B cell (primary cell): Measurements from ENCODE around the gene XG. TPM values are rescaled to one million over a fixed set of nuclear protein-coding genes. Genes with fewer than 3 reads are reported as not detected.
"Not testable (repeated sequence)": the region's sequence is repeated elsewhere in the genome, so short reads cannot be mapped to it uniquely, and the experiment has no call there.

ENCODE experiments used
- ATAC-seq: fragments of 200-7000 bp; cut with Tn5 transposase; one replicate; pipeline ENCODE4 v1.10.0; 2021; ENCODE audit warnings: low read depth, mild to moderate bottlenecking, moderate number of reproducible peaks, moderate library complexity
- CTCF ChIA-PET: fragments of 350-600 bp; sonication (Branson Sonifier 250); formaldehyde crosslinking; loops from one replicate; lab custom pipeline; 2021; ENCODE audit warnings: antibody characterized with exemption, inconsistent platforms; lab: Charles Lee
- POLR2A ChIA-PET: fragments of 350-600 bp; sonication (Branson Sonifier 250); formaldehyde crosslinking; loops from one replicate; lab custom pipeline; 2021; ENCODE audit warnings: antibody characterized with exemption; lab: Charles Lee
- DNase-seq: peaks from one replicate; pipeline ENCODE4 v3.0.0; 2013
- H2AFZ ChIP-seq: 2 replicates; pipeline ENCODE4 v1.6.1; 2012; ENCODE audit warnings: mild to moderate bottlenecking, low read depth, low read length; ENCODE audit not compliant: insufficient read depth, poor library complexity, severe bottlenecking
- H3K27ac ChIP-seq, 2 donors: 1 replicate in 1 of 2; 2 replicates in 1 of 2; pipeline ENCODE4 v1.5.1; 2012 to 2013; ENCODE audit warnings: low read length in 2 of 2, mild to moderate bottlenecking in 2 of 2, moderate library complexity in 1 of 2
- H3K27me3 ChIP-seq, 4 experiments: fragments of 200-600 bp in 1 of 4; sonication (generic) in 1 of 4; replicated peaks in 1 of 4; 1 replicate in 2 of 4; 2 replicates in 2 of 4; pipeline versions ENCODE4 v1.6.1 to v1.7.0; 2013 to 2016; ENCODE audit warnings: low read length in 3 of 4, mild to moderate bottlenecking in 2 of 4, mixed read lengths in 1 of 4, moderate library complexity in 1 of 4; ENCODE audit not compliant: insufficient read depth in 4 of 4, control insufficient read depth in 3 of 4; ENCODE audit errors: control extremely low read depth in 1 of 4
- H3K36me3 ChIP-seq, 2 experiments: replicated peaks in 1 of 2; 1 replicate in 1 of 2; 2 replicates in 1 of 2; pipeline versions ENCODE4 v1.6.1 to v1.7.1; 2013; ENCODE audit warnings: low read length in 1 of 2; ENCODE audit not compliant: insufficient read depth in 2 of 2, control insufficient read depth in 1 of 2; ENCODE audit errors: control extremely low read depth in 1 of 2, extremely low read depth in 1 of 2
- H3K4me1 ChIP-seq, 2 donors: fragments of 200-600 bp in 1 of 2; sonication (generic) in 1 of 2; 1 replicate in 1 of 2; 2 replicates in 1 of 2; pipeline versions ENCODE4 v1.5.1 to v1.6.1; 2013 to 2017; ENCODE audit warnings: low read length in 2 of 2; ENCODE audit not compliant: control insufficient read depth in 2 of 2, insufficient read depth in 2 of 2
- H3K4me2 ChIP-seq: replicated peaks from 2 replicates; pipeline ENCODE3; 2012; ENCODE audit warnings: mild to moderate bottlenecking, low read depth, low read length; ENCODE audit not compliant: poor library complexity, severe bottlenecking
- H3K4me3 ChIP-seq, 5 experiments: fragments of 200-600 bp in 1 of 5; sonication (generic) in 1 of 5; 1 replicate in 3 of 5; 2 replicates in 2 of 5; pipeline versions ENCODE4 v1.5.1 to v1.7.0; 2011 to 2016; ENCODE audit warnings: low read length in 4 of 5, mild to moderate bottlenecking in 4 of 5, low read depth in 2 of 5, control low read depth in 1 of 5, moderate library complexity in 1 of 5; ENCODE audit not compliant: insufficient read depth in 1 of 5; ENCODE audit errors: control extremely low read depth in 1 of 5, extremely low read depth in 1 of 5
- H3K79me2 ChIP-seq: fragments of 200-600 bp; sonication (generic); one replicate; pipeline ENCODE4 v1.6.0; 2016; ENCODE audit warnings: low read length; ENCODE audit not compliant: control insufficient read depth, insufficient read depth
- H3K9ac ChIP-seq: fragments of 200-600 bp; sonication (generic); 2 replicates; pipeline ENCODE4 v1.6.1; 2017; ENCODE audit warnings: mild to moderate bottlenecking, low read length, moderate library complexity
- H3K9me3 ChIP-seq, 3 donors: one replicate each; pipeline versions ENCODE4 v1.6.1 to v1.7.1; 2013; ENCODE audit warnings: low read length in 2 of 3; ENCODE audit not compliant: control insufficient read depth in 2 of 3, insufficient read depth in 1 of 3; ENCODE audit errors: control extremely low read depth in 1 of 3
- H4K20me1 ChIP-seq: 2 replicates; pipeline ENCODE4 v1.6.0; 2012; ENCODE audit warnings: mild to moderate bottlenecking, low read length; ENCODE audit not compliant: insufficient read depth, control insufficient read depth, poor library complexity, severe bottlenecking
- H3K27ac Mint-ChIP-seq: one replicate; pipeline ENCODE4 v1.8.0; 2021; ENCODE audit warnings: mixed read lengths
- H3K27me3 Mint-ChIP-seq: one replicate; pipeline ENCODE4 v1.8.0; 2021; ENCODE audit warnings: mixed read lengths
- H3K4me1 Mint-ChIP-seq: one replicate; pipeline ENCODE4 v1.8.0; 2021; ENCODE audit warnings: mixed read lengths
- H3K4me3 Mint-ChIP-seq: one replicate; pipeline ENCODE4 v1.8.0; 2021; ENCODE audit warnings: mixed read lengths
- H3K9me3 Mint-ChIP-seq: one replicate; pipeline ENCODE4 v1.8.0; 2022; ENCODE audit warnings: mixed read lengths; ENCODE audit not compliant: insufficient read depth
- EZH2 ChIP-seq: IDR thresholded peaks from 2 replicates; pipeline ENCODE4 v1.6.1; 2012; ENCODE audit warnings: borderline replicate concordance, low read depth, mild to moderate bottlenecking, moderate library complexity, low read length; ENCODE audit not compliant: insufficient read depth, poor library complexity, severe bottlenecking
- WGBS: methylation state at CpG from one replicate; pipeline ENCODE4 v1.1.5; 2013; ENCODE audit warnings: missing lambda C conversion rate; ENCODE audit not compliant: insufficient coverage; 5-methylcytosine and 5-hydroxymethylcytosine counted together
- intact Hi-C: fragments of 100-400 bp; cut with micrococcal nuclease; formaldehyde crosslinking; loops from one replicate; pipeline ENCODE4 v1.10.0; 2022
- polyA plus RNA-seq: library from polyadenylated mRNA; depleted of rRNA; stranded (reverse); fragments of >200 nt; gene quantifications from 2 replicates; pipeline ENCODE4 v1.2.3, GENCODE V29; 2012
- total RNA-seq, 2 donors: library from RNA; stranded (reverse); fragments of 120-200 nt in 1 of 2; gene quantifications; 1 replicate in 1 of 2; 2 replicates in 1 of 2; pipeline versions ENCODE4 v1.2.3 to v1.2.4, GENCODE V29; 2013 to 2022
- TF ChIP-seq, protein P1 (sequence below): fragments of 200-600 bp; IDR thresholded peaks from one replicate; pipeline ENCODE4 v1.8.0; 2022; ENCODE audit warnings: antibody characterized with exemption, mild to moderate bottlenecking

Gene XG
- total and polyA plus RNA-seq, 2 donors (not counting 1 experiment from before 2014, with no cell fraction given) = 0.03 TPM; not detected in 1

DNA sequence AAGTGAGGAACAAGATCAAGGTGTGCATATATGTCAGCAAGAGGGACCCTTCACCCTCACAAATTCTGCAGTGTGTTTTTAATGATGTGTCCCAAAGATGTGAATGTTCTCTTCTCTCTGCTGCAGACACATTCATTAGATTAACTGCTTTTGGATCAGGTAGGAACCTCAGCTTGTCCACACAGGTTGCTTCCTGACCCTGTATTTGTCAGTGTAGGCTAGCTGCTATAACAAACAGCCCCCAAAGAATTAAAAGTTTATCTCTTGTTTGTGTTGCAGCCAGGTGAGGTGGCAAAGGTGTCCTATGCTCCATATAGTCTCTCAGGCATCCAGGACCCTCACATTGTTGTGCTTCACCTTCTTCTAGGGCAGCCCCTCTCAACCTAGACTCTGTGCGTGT is 17.8 kb downstream of the XG start:
- POLR2A ChIA-PET = no interaction called here

DNA sequence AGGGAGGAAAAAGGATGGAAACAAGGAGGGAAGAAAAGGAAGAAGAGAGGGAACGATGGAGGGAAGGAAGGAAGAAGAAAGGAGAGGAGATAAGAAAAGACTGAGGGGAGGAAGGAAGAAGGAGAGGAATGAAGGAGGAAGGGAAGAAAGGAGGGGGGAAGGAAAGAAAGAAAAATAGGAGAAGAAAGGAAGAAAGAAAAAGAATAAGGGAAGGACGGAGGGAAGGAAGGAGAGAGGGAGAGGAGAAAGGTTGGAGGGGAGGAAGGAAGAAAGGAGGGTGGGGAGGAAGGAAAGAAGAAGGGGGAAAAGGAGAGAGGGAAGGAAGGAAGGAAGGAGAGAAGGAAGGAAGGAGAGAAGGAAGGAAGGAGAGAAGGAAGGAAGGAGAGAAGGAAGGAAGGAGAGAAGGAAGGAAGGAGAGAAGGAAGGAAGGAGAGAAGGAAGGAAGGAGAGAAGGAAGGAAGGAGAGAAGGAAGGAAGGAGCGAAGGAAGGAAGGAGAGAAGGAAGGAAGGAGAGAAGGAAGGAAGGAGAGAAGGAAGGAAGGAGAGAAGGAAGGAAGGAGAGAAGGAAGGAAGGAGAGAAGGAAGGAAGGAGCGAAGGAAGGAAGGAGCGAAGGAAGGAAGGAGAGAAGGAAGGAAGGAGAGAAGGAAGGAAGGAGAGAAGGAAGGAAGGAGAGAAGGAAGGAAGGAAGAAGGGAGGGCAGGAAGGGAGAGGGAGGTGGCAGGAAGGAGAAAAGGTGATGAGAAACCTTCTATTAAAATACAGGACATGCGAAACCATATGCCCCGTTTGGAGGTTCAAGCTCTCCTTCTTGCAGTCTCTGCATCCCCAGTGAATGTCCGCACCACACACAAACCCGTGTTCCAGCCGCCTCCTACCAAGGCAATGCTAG is 21.6 kb downstream of the XG start:
- WGBS = 92% methylated on average over 10 of the region's 10 CpGs
- peaks cover 34% of the 10 kb centered on the region for H3K27me3 Mint-ChIP-seq
- H3K9me3 ChIP-seq, H3K9ac ChIP-seq, intact Hi-C loops, H3K27me3 ChIP-seq, DNase-seq, H3K4me1 Mint-ChIP-seq, H3K4me3 ChIP-seq, H3K4me3 Mint-ChIP-seq, CTCF ChIA-PET, H2AFZ ChIP-seq, POLR2A ChIA-PET, ATAC-seq, H4K20me1 ChIP-seq, H3K27ac ChIP-seq, H3K27ac Mint-ChIP-seq, H3K79me2 ChIP-seq, H3K36me3 ChIP-seq, H3K4me1 ChIP-seq, H3K4me2 ChIP-seq: not testable (repeated sequence)
- H3K9me3 Mint-ChIP-seq = peaks cover 13% of the 10 kb centered on the region

More for the DNA sequence above, 17.8 kb downstream of the XG start:
- no peak for DNase-seq
- Histone ChIP-seq H3K9ac (no peak overlapping the region), H3K4me2 (no peak overlapping the region), H3K79me2 (no peaks in the 10 kb centered on the region), H4K20me1 (no peaks in the 10 kb centered on the region), H2AFZ (no peak overlapping the region), H3K27ac (no peak overlapping the region), H3K27me3 (peaks cover 0 to 7% (median 0%) of the 10 kb centered on the region in 4 experiments), H3K4me3 (no peak overlapping the region), H3K36me3 (no peaks in the 10 kb centered on the region), H3K9me3 (peaks cover 0 to 9% (median 0%) of the 10 kb centered on the region in 3 donors), H3K4me1 (no peaks in the 10 kb centered on the region)
- WGBS = no CpG with 5 or more reads among the region's 1 CpG
- Mint-ChIP-seq H3K27ac (no peak overlapping the region), H3K4me1 (no peaks in the 10 kb centered on the region), H3K27me3 (peaks cover 24% of the 10 kb centered on the region), H3K9me3 (peaks cover 8% of the 10 kb centered on the region), H3K4me3 (no peak overlapping the region)
- CTCF ChIA-PET = no interaction called here
- intact Hi-C loops = no loop called here
- ATAC-seq = no peak
- no peak for TF ChIP-seq EZH2
- TF ChIP-seq, protein P1, sequence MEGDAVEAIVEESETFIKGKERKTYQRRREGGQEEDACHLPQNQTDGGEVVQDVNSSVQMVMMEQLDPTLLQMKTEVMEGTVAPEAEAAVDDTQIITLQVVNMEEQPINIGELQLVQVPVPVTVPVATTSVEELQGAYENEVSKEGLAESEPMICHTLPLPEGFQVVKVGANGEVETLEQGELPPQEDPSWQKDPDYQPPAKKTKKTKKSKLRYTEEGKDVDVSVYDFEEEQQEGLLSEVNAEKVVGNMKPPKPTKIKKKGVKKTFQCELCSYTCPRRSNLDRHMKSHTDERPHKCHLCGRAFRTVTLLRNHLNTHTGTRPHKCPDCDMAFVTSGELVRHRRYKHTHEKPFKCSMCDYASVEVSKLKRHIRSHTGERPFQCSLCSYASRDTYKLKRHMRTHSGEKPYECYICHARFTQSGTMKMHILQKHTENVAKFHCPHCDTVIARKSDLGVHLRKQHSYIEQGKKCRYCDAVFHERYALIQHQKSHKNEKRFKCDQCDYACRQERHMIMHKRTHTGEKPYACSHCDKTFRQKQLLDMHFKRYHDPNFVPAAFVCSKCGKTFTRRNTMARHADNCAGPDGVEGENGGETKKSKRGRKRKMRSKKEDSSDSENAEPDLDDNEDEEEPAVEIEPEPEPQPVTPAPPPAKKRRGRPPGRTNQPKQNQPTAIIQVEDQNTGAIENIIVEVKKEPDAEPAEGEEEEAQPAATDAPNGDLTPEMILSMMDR = no peak
